Activated T-cell treated with anti-CD3 and anti-CD28 coated beads, Interleukin-2, amount 50 U/mL, for 24 hours (primary cell): Measurements from ENCODE around the gene ALOX12B.

ENCODE experiments used
- DNase-seq: peaks from one replicate; pipeline ENCODE4 v3.0.0-alpha.2; 2020
- H3K27ac Mint-ChIP-seq: 2 replicates; pipeline ENCODE4 v1.8.0; 2020; ENCODE audit warnings: mild to moderate bottlenecking, mixed read lengths
- H3K27me3 Mint-ChIP-seq: 2 replicates; pipeline ENCODE4 v1.8.0; 2020; ENCODE audit warnings: mixed read lengths
- H3K36me3 Mint-ChIP-seq: 2 replicates; pipeline ENCODE4 v1.8.0; 2020; ENCODE audit warnings: low read depth, mixed read lengths
- H3K4me1 Mint-ChIP-seq: 2 replicates; pipeline ENCODE4 v1.8.0; 2020; ENCODE audit warnings: low read depth, mixed read lengths
- H3K4me3 Mint-ChIP-seq: 2 replicates; pipeline ENCODE4 v1.8.0; 2020; ENCODE audit warnings: mild to moderate bottlenecking, moderate library complexity, mixed read lengths
- H3K9me3 Mint-ChIP-seq: 2 replicates; pipeline ENCODE4 v1.8.0; 2020; ENCODE audit warnings: mixed read lengths

ALOX12B gene

GRCh38 chr17:8087075-8087951 lies at the start of gene ALOX12B:
ALOX12B (minus strand) TSS chr17:8087716; CDS start chr17:8087442, 274 bp downstream.
- Mint-ChIP-seq H3K27me3 (peaks cover 33% of the 10 kb centered on the region), H3K4me1 (no peaks in the 10 kb centered on the region), H3K4me3 (no peak within 1 kb of the TSS), H3K36me3 (no peaks in the 10 kb centered on the region), H3K9me3 (no peaks in the 10 kb centered on the region), H3K27ac (no peak within 1 kb of the TSS)
- no peak for DNase-seq

GRCh38 chr17:8133941-8134340 lies 46.4 kb upstream of the ALOX12B start:
- H3K4me1 Mint-ChIP-seq, result peaks cover 3% of the 10 kb centered on the region
- no peaks in the 10 kb centered on the region for H3K27me3 Mint-ChIP-seq
- no peaks in the 10 kb centered on the region for H3K9me3 Mint-ChIP-seq
- no peak for DNase-seq
- no peak overlapping the region for H3K27ac Mint-ChIP-seq
- no peaks in the 10 kb centered on the region for H3K36me3 Mint-ChIP-seq
- H3K4me3 Mint-ChIP-seq, result no peak overlapping the region

GRCh38 chr17:8133399-8133798 lies 45.9 kb upstream of the ALOX12B start:
- Mint-ChIP-seq H3K27ac (no peak overlapping the region), H3K27me3 (no peaks in the 10 kb centered on the region), H3K4me3 (no peak overlapping the region), H3K36me3 (no peaks in the 10 kb centered on the region), H3K4me1 (peaks cover 3% of the 10 kb centered on the region), H3K9me3 (no peaks in the 10 kb centered on the region)
- no peak for DNase-seq

GRCh38 chr17:8131844-8132441 lies 44.4 kb upstream of the ALOX12B start:
- Mint-ChIP-seq H3K4me3 (no peak overlapping the region), H3K4me1 (peaks cover 8% of the 10 kb centered on the region), H3K9me3 (no peaks in the 10 kb centered on the region), H3K27me3 (peaks cover 3% of the 10 kb centered on the region), H3K27ac (peak overlapping the region; percentile 8), H3K36me3 (no peaks in the 10 kb centered on the region)
- no peak for DNase-seq

GRCh38 chr17:8128125-8128784 lies 40.7 kb upstream of the ALOX12B start:
- Mint-ChIP-seq H3K9me3 (no peaks in the 10 kb centered on the region), H3K27ac (no peak overlapping the region), H3K27me3 (peaks cover 24% of the 10 kb centered on the region), H3K4me1 (peaks cover 42% of the 10 kb centered on the region), H3K36me3 (no peaks in the 10 kb centered on the region), H3K4me3 (no peak overlapping the region)
- no peak for DNase-seq

- H3K9me3 Mint-ChIP-seq, result no peaks in the 10 kb centered on the region
- peak overlapping the region; percentile 82 for H3K4me3 Mint-ChIP-seq
- H3K36me3 Mint-ChIP-seq, result no peaks in the 10 kb centered on the region
- peak overlapping the region; percentile 58 for H3K27ac Mint-ChIP-seq
- DNase-seq, result peak; percentile 79
- peaks cover 37% of the 10 kb centered on the region for H3K27me3 Mint-ChIP-seq
- peaks cover 50% of the 10 kb centered on the region for H3K4me1 Mint-ChIP-seq
Measured at GRCh38 chr17:8126491-8127066, 39.1 kb upstream of the ALOX12B start.

- Mint-ChIP-seq H3K36me3 (no peaks in the 10 kb centered on the region), H3K4me3 (peak overlapping the region; percentile 82), H3K9me3 (no peaks in the 10 kb centered on the region), H3K27ac (peak overlapping the region; percentile 97), H3K27me3 (peaks cover 38% of the 10 kb centered on the region), H3K4me1 (peaks cover 52% of the 10 kb centered on the region)
- DNase-seq, result no peak
Measured at GRCh38 chr17:8125947-8126490, 38.5 kb upstream of the ALOX12B start.

- H3K9me3 Mint-ChIP-seq, result no peaks in the 10 kb centered on the region
- H3K4me3 Mint-ChIP-seq, result peak overlapping the region; percentile 82
- peaks cover 57% of the 10 kb centered on the region for H3K4me1 Mint-ChIP-seq
- DNase-seq, result peak; percentile 97
- peaks cover 43% of the 10 kb centered on the region for H3K27me3 Mint-ChIP-seq
- peak overlapping the region; percentile 97 for H3K27ac Mint-ChIP-seq
- peaks cover 2% of the 10 kb centered on the region for H3K36me3 Mint-ChIP-seq
Measured at GRCh38 chr17:8125154-8125946, 37.8 kb upstream of the ALOX12B start.

- H3K4me1 Mint-ChIP-seq, result peaks cover 65% of the 10 kb centered on the region
- H3K4me3 Mint-ChIP-seq, result peak overlapping the region; percentile 82
- no peaks in the 10 kb centered on the region for H3K9me3 Mint-ChIP-seq
- H3K27me3 Mint-ChIP-seq, result peaks cover 43% of the 10 kb centered on the region
- H3K36me3 Mint-ChIP-seq, result peaks cover 2% of the 10 kb centered on the region
- DNase-seq, result peak; percentile 61
- peak overlapping the region; percentile 97 for H3K27ac Mint-ChIP-seq
Measured at GRCh38 chr17:8124350-8125153, 37.0 kb upstream of the ALOX12B start.

- H3K36me3 Mint-ChIP-seq, result peaks cover 2% of the 10 kb centered on the region
- peak; percentile 57 for DNase-seq
- peaks cover 69% of the 10 kb centered on the region for H3K4me1 Mint-ChIP-seq
- peak within 1 kb of the TSS; percentile 97 for H3K27ac Mint-ChIP-seq
- H3K9me3 Mint-ChIP-seq, result no peaks in the 10 kb centered on the region
- peaks cover 43% of the 10 kb centered on the region for H3K27me3 Mint-ChIP-seq
- H3K4me3 Mint-ChIP-seq, result peak within 1 kb of the TSS; percentile 82
Measured at GRCh38 chr17:8123695-8124349, 36.3 kb upstream of the ALOX12B start, which contains the start of gene HES7. HES7 (minus strand) TSS chr17:8124106; CDS start chr17:8124084, 22 bp downstream.

GRCh38 chr17:8122924-8123694 lies 35.6 kb upstream of the ALOX12B start:
- peaks cover 4% of the 10 kb centered on the region for H3K36me3 Mint-ChIP-seq
- H3K4me1 Mint-ChIP-seq, result peaks cover 75% of the 10 kb centered on the region
- peak overlapping the region; percentile 28 for H3K27ac Mint-ChIP-seq
- peak overlapping the region; percentile 82 for H3K4me3 Mint-ChIP-seq
- H3K27me3 Mint-ChIP-seq, result peaks cover 46% of the 10 kb centered on the region
- peak; percentile 76 for DNase-seq
- H3K9me3 Mint-ChIP-seq, result no peaks in the 10 kb centered on the region

GRCh38 chr17:8122422-8122923 lies 35.0 kb upstream of the ALOX12B start:
- peak; percentile 55 for DNase-seq
- H3K9me3 Mint-ChIP-seq, result no peaks in the 10 kb centered on the region

More at GRCh38 chr17:8122422-8122923, 35.0 kb upstream of the ALOX12B start:
- peaks cover 81% of the 10 kb centered on the region for H3K4me1 Mint-ChIP-seq
- peaks cover 4% of the 10 kb centered on the region for H3K36me3 Mint-ChIP-seq
- H3K27ac Mint-ChIP-seq, result no peak overlapping the region
- peaks cover 52% of the 10 kb centered on the region for H3K27me3 Mint-ChIP-seq
- H3K4me3 Mint-ChIP-seq, result peak overlapping the region; percentile 82
